PC-3 (cell line): ENCODE data around the gene CLSTN1. TPM values are rescaled to one million over a fixed set of nuclear protein-coding genes. Genes with fewer than 3 reads are reported as not detected.
A peak's percentile ranks its signal among the peaks of the same experiment; 100 is the strongest.

Experiments
- ATAC-seq: fragments of 200-7000 bp; cut with Tn5 transposase; 2 replicates; pipeline ENCODE4 v1.9.1; 2020; ENCODE audit warnings: mild to moderate bottlenecking, moderate library complexity
- BruUV-seq: library from RNA; stranded (reverse); fragments of 400-500 nt; replicated peaks from 2 replicates; lab custom pipeline; 2021; lab: Mats Ljungman, UMichigan
- CTCF ChIA-PET: fragments of 300-600 bp; sonication (Branson Sonifier 250); formaldehyde crosslinking; loops from one replicate; lab custom pipeline; 2022; ENCODE audit warnings: antibody characterized with exemption; lab: Charles Lee
- POLR2A ChIA-PET: fragments of 300-600 bp; sonication (Branson Sonifier 250); formaldehyde crosslinking; loops from one replicate; lab custom pipeline; 2022; ENCODE audit warnings: antibody characterized with exemption; ENCODE audit not compliant: unreplicated experiment; lab: Charles Lee
- DNase-seq: peaks from one replicate; pipeline ENCODE4 v3.0.0-alpha.2; 2015
- H2AFZ ChIP-seq: fragments of 300-600 bp; sonication (generic); 2 replicates; pipeline ENCODE4 v1.6.0; 2016; ENCODE audit warnings: antibody characterized with exemption, low read length
- H3F3A ChIP-seq: fragments of 300-600 bp; sonication (generic); one replicate; pipeline ENCODE4 v1.6.0; 2017; ENCODE audit warnings: antibody characterized with exemption, low read length, control low read depth, mild to moderate bottlenecking; ENCODE audit not compliant: unreplicated experiment
- H3K27ac ChIP-seq: fragments of 300-600 bp; sonication (generic); 2 replicates; pipeline ENCODE4 v1.5.1; 2016; ENCODE audit warnings: mild to moderate bottlenecking, low read length
- H3K27me3 ChIP-seq: fragments of 300-600 bp; sonication (generic); 2 replicates; pipeline ENCODE4 v1.6.1; 2016; ENCODE audit warnings: low read length, mixed read lengths
- H3K36me3 ChIP-seq: fragments of 300-600 bp; sonication (generic); 2 replicates; pipeline ENCODE4 v1.6.1; 2016; ENCODE audit warnings: low read depth, mixed run types, low read length, mixed read lengths
- H3K4me1 ChIP-seq: fragments of 300-600 bp; sonication (generic); 2 replicates; pipeline ENCODE4 v1.5.1; 2016; ENCODE audit warnings: low read length; ENCODE audit not compliant: insufficient read depth
- H3K4me2 ChIP-seq: fragments of 300-600 bp; sonication (generic); 2 replicates; pipeline ENCODE4 v1.6.0; 2016; ENCODE audit warnings: low read length
- H3K4me3 ChIP-seq: fragments of 300-600 bp; sonication (generic); 2 replicates; pipeline ENCODE4 v1.5.1; 2016; ENCODE audit warnings: mild to moderate bottlenecking, low read length, mixed read lengths
- H3K79me2 ChIP-seq: fragments of 300-600 bp; sonication (generic); 2 replicates; pipeline ENCODE4 v1.6.1; 2017; ENCODE audit warnings: low read length, mixed read lengths
- H3K9ac ChIP-seq: fragments of 300-600 bp; sonication (generic); 2 replicates; pipeline ENCODE4 v1.6.0; 2016; ENCODE audit warnings: mild to moderate bottlenecking, low read length
- H3K9me2 ChIP-seq: fragments of 300-600 bp; sonication (generic); replicated peaks from 2 replicates; pipeline ENCODE4 v1.6.1; 2016; ENCODE audit warnings: mixed run types, low read length, mixed read lengths
- H3K9me3 ChIP-seq: fragments of 300-600 bp; sonication (generic); 2 replicates; pipeline ENCODE4 v1.6.1; 2016; ENCODE audit warnings: low read length, mixed read lengths
- H4K20me1 ChIP-seq: fragments of 300-600 bp; sonication (generic); 2 replicates; pipeline ENCODE4 v1.6.1; 2016; ENCODE audit warnings: low read length, mixed read lengths
- CTCF ChIP-seq: fragments of 300-600 bp; sonication (generic); conservative IDR thresholded peaks from 2 replicates; pipeline ENCODE4 v1.5.1; 2017; ENCODE audit warnings: antibody characterized with exemption, low read depth, mild to moderate bottlenecking, low read length
- EZH2 ChIP-seq: fragments of 300-600 bp; sonication (generic); IDR thresholded peaks from one replicate; pipeline ENCODE4 v1.6.1; 2017; ENCODE audit warnings: antibody characterized with exemption, mild to moderate bottlenecking, low read length; ENCODE audit not compliant: unreplicated experiment
- EZH2phosphoT487 ChIP-seq: fragments of 300-600 bp; sonication (generic); IDR thresholded peaks from 2 replicates; pipeline ENCODE4 v1.6.1; 2018; ENCODE audit warnings: mild to moderate bottlenecking, antibody characterized with exemption, low read length, borderline replicate concordance
- intact Hi-C: fragments of 100-400 bp; cut with micrococcal nuclease; formaldehyde crosslinking; loops from 2 replicates; pipeline ENCODE4 v1.9.0; 2023
- total RNA-seq: library from RNA; depleted of rRNA; stranded (reverse); fragments of >200 nt; gene quantifications from 2 replicates; pipeline ENCODE4 v1.2.3, GENCODE V29; 2014

The CLSTN1 gene
- total RNA-seq, 1 experiment from 2014 or later = 98.3 TPM

DNA sequence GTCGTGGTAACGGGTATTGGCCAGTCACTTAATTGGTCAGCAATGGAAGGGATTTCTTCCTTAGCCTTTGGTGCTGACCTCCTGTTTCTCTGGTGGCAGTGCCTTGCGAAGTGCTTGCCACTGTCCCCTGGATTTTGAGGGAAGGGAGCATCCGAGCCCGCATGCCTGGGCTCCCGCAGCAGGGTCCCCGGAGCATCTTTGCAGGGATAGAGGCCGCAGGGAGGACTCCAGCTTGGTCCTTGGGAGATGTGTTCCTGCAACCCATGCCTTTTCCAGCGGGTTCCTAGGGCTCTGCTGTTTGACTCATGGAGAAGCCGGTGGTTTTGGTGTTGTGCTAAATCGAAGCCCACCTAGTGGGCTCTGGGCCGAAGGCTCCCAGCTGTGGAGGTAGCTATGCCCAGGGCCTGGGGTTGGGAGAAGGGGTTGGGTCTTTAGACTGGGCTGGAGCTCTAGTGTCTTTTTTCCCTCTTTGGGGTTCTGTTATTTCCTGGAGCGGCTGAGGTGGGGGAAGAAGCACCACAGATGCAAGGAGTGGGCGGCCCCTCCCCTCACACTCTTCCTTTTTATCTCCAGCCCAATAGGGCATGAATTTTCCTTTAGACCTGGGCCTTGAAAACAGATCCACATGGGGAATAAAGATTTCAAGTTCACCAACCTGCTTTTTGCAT, 133.2 kb downstream of the CLSTN1 start:
- H3K4me3 ChIP-seq = no peak overlapping the region
- BruUV-seq = no TSS peak
- no peaks in the 10 kb centered on the region for H4K20me1 ChIP-seq
- H3K27me3 ChIP-seq = no peaks in the 10 kb centered on the region
- POLR2A ChIA-PET = no interaction called here
- peaks cover 24% of the 10 kb centered on the region for H3K4me1 ChIP-seq
- TF ChIP-seq EZH2 (no peak), EZH2phosphoT487 (no peak), CTCF (no peak)
- peaks cover 7% of the 10 kb centered on the region for H3F3A ChIP-seq
- no peaks in the 10 kb centered on the region for H3K36me3 ChIP-seq
- H3K9ac ChIP-seq = no peak overlapping the region
- no peak overlapping the region for H3K4me2 ChIP-seq
- ATAC-seq (no peak), DNase-seq (no peak)
- no peaks in the 10 kb centered on the region for H3K9me2 ChIP-seq
- intact Hi-C loops = no loop called here
- no peaks in the 10 kb centered on the region for H3K79me2 ChIP-seq
- no peak overlapping the region for H2AFZ ChIP-seq
- no peak overlapping the region for H3K27ac ChIP-seq
- CTCF ChIA-PET = interaction anchor here (1.2 kb wide), 1 partner anchor 63 kb away, joined by 3 read pairs; no protein-coding TSS in a partner anchor
- no peaks in the 10 kb centered on the region for H3K9me3 ChIP-seq

DNA sequence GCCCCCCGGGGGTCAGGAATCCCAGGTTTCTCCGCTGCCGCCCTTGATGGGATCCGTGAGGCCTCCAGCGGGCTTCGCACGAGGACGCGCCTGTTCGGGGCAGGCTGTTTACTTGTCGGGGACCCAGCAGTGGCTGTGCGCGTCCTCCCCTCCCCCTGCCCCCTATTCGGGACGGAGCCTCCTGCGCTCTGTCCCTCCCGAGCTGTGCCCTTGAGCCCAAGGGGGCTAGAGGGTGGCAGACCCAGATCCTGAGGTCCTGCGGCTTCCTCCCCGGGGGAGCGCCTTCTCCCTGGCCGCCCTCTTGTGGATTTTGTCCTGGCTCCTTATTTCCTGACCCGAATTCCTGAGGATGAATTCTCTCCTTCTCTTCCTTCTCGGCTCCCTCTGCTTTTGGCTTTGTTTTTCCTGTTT, 133.8 kb downstream of the CLSTN1 start:
- BruUV-seq = no TSS peak
- H3K36me3 ChIP-seq = no peaks in the 10 kb centered on the region

More for the DNA sequence above, 133.8 kb downstream of the CLSTN1 start:
- Histone ChIP-seq H3K4me3 (no peak overlapping the region; the same call in 1 of the 2 replicates), H3K27me3 (no peaks in the 10 kb centered on the region), H3K27ac (no peak overlapping the region), H3F3A (peaks cover 7% of the 10 kb centered on the region), H4K20me1 (no peaks in the 10 kb centered on the region), H3K4me2 (peak overlapping the region; percentile 59), H3K9ac (no peak overlapping the region), H3K9me3 (no peaks in the 10 kb centered on the region), H2AFZ (no peak overlapping the region), H3K9me2 (no peaks in the 10 kb centered on the region), H3K79me2 (no peaks in the 10 kb centered on the region), H3K4me1 (peaks cover 24% of the 10 kb centered on the region)
- intact Hi-C loops = loop anchor here (5.0 kb wide), 1 partner anchor 63 kb away; no protein-coding TSS in a partner anchor
- DNase-seq (no peak), ATAC-seq (no peak)
- TF ChIP-seq CTCF (no peak), EZH2 (no peak), EZH2phosphoT487 (no peak)
- POLR2A ChIA-PET = no interaction called here
- CTCF ChIA-PET = interaction anchor here (1.2 kb wide), 1 partner anchor 63 kb away, joined by 3 read pairs; no protein-coding TSS in a partner anchor
